NCI-H82 treated with DMSO at 0.1 percent for 48 hours (cell line): Measurements from ENCODE around the gene TMEM203.

Source experiments
- DNase-seq: peaks from one replicate; lab custom pipeline; 2025; ENCODE audit not compliant: unreplicated experiment; lab: John Stamatoyannopoulos, UW

TMEM203 gene

GRCh38 chr9:137182836-137183235 is 22.6 kb downstream of the TMEM203 start:
- no peak for DNase-seq

DNA sequence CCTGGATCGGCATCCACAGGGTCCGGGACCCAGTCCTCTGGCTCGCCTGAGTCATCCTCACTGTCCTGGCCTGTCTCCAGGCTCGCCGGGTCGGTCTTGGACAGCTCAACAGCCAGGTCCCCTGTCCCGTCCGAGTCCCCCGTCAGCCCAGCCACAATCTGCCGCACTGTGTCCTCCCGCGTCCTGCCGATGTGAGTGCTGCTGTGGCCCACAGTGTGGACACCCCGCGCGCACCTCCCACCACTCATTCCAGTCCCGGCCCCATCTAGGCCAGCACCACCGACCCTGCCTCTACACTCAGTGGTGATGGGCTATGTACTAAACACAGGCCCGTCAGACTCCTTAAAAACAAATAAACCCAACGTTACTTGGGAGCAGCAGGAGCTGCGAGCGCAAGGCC is 23.8 kb downstream of the TMEM203 start:
- DNase-seq, result no peak

DNA sequence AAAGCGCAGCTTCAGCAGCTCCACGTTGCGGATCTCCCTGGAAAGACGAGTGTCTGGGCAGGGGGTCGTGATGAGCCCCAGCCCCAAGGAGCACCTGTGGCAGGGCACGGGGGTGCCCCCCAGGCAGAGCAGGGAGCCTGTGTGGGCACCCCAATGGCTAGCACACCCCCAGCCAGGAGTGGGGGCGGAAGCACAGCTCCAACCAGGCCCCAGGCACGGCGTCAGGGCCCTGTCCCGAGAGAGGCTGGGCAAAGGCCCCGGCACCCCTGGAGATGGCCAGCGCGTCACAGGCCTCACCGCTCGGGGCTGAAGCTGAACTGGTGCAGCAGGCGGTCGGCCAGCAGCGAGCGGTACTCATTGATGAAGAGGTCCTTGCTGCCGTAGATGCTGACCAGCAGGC is 25.0 kb downstream of the TMEM203 start:
- DNase-seq, result no peak

- no peak for DNase-seq
Measured at GRCh38 chr9:137179761-137180160, 25.7 kb downstream of the TMEM203 start.

DNA sequence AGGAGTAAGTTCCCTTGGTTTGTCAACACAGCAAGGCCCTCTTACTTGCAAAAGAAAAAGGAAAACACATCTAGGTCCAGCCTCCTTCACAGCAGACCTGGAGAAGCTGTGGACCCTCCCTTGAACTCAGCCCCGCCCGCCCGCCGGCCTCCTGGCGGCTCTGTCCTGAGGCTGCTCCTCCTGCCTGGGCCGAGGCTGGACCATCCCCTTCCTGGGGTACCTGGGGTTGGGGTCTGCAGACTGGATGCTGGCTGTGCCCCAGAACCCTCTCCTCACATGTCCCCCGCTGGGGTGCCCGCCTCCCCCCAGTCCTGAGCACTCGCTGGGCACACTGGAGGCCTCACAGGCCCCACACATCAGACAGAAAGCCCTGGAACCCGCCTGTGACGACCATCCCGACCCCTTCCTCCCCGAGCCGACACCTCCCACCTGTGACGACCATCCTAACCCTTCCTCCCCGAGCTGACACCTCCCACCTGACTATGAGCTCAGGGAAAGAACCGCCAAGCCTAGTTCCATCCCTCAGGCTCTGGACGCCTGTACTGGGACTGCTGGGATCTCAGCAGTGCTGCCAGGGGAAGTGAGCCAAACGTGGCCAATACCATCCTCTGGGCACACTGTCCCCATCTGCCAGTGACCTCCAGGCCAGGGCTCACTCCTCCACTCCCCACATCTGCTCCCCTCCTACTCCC is 26.4 kb downstream of the TMEM203 start:
- DNase-seq, result no peak

- no peak for DNase-seq
Measured at GRCh38 chr9:137178201-137178938, 27.1 kb downstream of the TMEM203 start.

- DNase-seq, result no peak
Measured at GRCh38 chr9:137176302-137177182, 28.9 kb downstream of the TMEM203 start.

- DNase-seq, result no peak
Measured at GRCh38 chr9:137175345-137175961, 30.0 kb downstream of the TMEM203 start.

DNA sequence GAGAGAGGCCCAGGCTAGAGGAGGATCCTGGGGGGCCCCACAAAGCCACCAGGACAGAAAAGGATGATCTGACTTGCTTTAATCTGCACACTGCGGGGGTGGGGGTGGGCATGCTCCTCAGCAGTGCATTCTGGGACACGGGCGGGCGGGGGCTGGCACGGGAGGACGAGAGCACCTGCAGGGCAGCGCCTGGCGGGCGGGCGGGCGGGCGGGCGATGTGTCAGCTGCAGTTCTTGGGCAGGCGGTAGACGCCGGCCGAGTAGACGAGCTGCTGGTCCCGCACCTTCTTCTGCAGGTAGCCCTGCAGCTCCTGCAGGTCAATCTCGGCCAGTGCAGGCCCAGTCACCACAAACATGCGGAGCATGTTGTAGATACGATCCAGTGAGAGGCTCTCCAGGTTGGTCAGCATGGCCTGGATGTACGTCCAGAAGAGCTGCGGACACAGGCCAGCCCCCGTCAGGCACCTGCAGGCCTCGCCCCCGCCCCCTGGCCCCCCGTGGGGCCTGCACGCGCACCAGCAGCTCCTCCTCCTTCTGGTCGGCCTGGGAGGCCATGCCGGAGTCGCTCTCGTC is 30.6 kb downstream of the TMEM203 start:
- DNase-seq, result no peak

- DNase-seq, result no peak
Measured at GRCh38 chr9:137173796-137174664, 31.4 kb downstream of the TMEM203 start.

DNA sequence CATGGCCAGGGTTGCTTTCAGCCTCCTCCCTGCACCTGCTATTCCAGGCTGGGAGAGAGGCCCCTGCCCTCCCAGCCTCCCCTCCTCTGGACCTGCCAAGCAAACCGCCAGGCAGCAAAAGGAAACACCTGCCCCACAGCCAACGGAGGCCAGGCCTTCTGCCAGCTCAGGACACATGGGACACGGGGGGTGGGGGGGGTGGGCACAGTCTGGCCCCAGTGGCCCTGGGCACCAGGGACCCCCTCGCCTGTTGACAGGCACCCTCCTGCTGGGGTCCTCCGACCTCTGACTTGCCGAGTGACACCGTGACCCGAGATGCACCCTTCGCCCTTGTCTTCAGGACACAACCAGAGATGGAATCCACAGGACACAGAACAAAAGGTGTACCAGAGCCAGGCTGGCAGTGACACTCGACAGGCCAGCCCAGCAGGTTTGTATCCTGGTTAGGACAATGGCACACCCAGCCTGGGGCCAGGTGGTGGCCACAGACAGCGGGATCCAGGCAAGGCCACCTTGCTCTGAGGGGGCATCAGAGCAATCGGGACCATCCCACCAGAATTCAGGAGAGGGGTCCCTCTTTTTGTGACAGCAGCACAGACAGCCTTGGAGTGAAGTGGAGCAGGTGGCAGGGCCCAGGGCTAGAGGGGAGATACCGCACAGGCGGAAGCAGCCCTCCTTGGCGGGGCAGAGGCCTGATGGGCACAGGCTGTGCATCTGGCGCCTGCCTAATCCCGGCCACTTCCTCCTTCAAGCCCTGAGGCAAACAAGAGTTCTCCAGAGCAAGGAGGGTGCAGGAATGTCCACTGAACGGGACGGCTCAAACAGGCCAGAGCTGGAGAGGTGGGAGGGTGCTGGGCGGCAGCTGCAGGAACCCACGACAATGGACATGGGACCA is 32.3 kb downstream of the TMEM203 start:
- DNase-seq, result no peak

GRCh38 chr9:137171149-137171900 is 34.1 kb downstream of the TMEM203 start:
- no peak for DNase-seq

DNA sequence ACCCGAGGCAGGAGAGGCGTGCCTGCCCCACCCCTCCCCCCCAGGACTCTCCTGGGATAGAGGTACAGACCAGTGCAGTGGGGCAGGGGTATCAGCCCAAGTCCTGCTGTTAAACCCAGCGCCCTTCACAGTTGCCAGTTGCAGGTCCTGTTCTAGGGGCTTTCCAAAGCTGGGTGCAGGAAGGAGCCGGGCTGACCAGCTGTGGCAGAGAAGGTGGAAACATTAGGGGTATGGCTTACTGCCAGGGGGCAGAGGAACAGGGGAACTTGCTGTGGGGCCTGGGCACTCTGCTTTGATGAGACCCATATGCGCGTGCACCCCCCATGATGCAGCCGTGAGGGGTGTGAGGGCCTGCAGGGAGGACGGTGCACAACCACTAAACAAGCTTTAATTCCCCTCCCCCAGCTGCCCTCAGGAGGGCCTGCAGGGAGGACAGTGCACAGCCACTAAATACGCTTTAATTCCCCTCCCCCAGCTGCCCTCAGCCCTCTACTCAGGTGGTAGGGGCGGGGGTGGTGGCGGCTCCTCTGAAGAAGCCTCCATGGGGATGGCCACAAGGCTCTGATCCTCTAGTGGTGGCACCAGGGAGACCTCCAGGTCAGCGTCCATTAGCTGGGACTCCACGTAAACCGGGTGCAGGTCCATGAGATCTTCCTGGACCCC is 34.8 kb downstream of the TMEM203 start:
- DNase-seq, result no peak

- no peak for DNase-seq
Measured at GRCh38 chr9:137169896-137170358, 35.5 kb downstream of the TMEM203 start, which contains the start of gene LRRC26. LRRC26 (minus strand) TSS chr9:137170051; CDS start chr9:137169943, 108 bp downstream.

GRCh38 chr9:137168904-137169856 is 36.3 kb downstream of the TMEM203 start:
- DNase-seq, result no peak

DNA sequence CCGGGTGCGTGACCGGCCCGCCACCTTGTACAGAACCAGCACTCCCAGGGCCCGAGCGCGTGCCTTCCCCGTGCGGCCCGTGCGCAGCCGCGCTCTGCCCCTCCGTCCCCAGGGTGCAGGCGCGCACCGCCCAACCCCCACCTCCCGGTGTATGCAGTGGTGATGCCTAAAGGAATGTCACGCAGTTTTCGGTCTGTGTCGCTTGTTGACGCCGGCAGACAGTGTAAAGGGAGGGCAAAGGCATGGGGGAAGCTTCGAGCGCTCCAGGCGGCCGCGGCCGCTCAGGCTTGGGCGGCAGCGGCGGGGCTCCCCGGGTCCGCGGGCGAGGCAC is 36.9 kb downstream of the TMEM203 start:
- no peak for DNase-seq
